GM21390 (cell line): ENCODE data around the gene GPN2.
A peak's percentile ranks its signal among the peaks of the same experiment; 100 is the strongest.
"Not testable (repeated sequence)": the region's sequence is repeated elsewhere in the genome, so short reads cannot be mapped to it uniquely, and the experiment has no call there.

Experiments
- ATAC-seq: cut with Tn5 transposase; IDR thresholded peaks from one replicate; pipeline ENCODE4 v1.9.1; 2021; ENCODE audit not compliant: unreplicated experiment

GPN2 gene

GRCh38 chr1:26858160-26858559, 31.9 kb downstream of the GPN2 start:
- ATAC-seq: no peak

GRCh38 chr1:26857473-26858060, 32.5 kb downstream of the GPN2 start:
- ATAC-seq: no peak

GRCh38 chr1:26856604-26857469, 33.2 kb downstream of the GPN2 start:
- no peak for ATAC-seq

GRCh38 chr1:26856181-26856580, 33.9 kb downstream of the GPN2 start:
- no peak for ATAC-seq

- no peak for ATAC-seq
Observed at GRCh38 chr1:26855636-26856035, 34.4 kb downstream of the GPN2 start.

GRCh38 chr1:26854906-26855305, 35.2 kb downstream of the GPN2 start:
- no peak for ATAC-seq

- no peak for ATAC-seq
Observed at GRCh38 chr1:26853600-26853999, 36.5 kb downstream of the GPN2 start.

- ATAC-seq: no peak
Observed at GRCh38 chr1:26853156-26853555, 36.9 kb downstream of the GPN2 start.

GRCh38 chr1:26852701-26853100, 37.4 kb downstream of the GPN2 start:
- no peak for ATAC-seq

GRCh38 chr1:26851106-26851684, 38.9 kb downstream of the GPN2 start:
- no peak for ATAC-seq

GRCh38 chr1:26848941-26849774, 40.9 kb downstream of the GPN2 start:
- ATAC-seq: no peak

GRCh38 chr1:26848499-26848898, 41.6 kb downstream of the GPN2 start:
- no peak for ATAC-seq

GRCh38 chr1:26847826-26848225, 42.3 kb downstream of the GPN2 start:
- not testable (repeated sequence) for ATAC-seq

GRCh38 chr1:26844424-26845196, 45.5 kb downstream of the GPN2 start:
- no peak for ATAC-seq

GRCh38 chr1:26839779-26840178, 50.3 kb downstream of the GPN2 start:
- no peak for ATAC-seq

GRCh38 chr1:26839339-26839722, 50.8 kb downstream of the GPN2 start:
- ATAC-seq: no peak

GRCh38 chr1:26838474-26839338, 51.4 kb downstream of the GPN2 start:
- peak; percentile 90 for ATAC-seq

GRCh38 chr1:26837665-26838064, 52.4 kb downstream of the GPN2 start:
- ATAC-seq: not testable (repeated sequence)
